ENCODE results near the gene EEIG2.

GRCh38 chr1:108573183-108573582, 13.3 kb downstream of the EEIG2 start:
- no peak for TF ChIP-seq CTCF (IDR thresholded peaks at IDR 0.05)
- no peak for TF ChIP-seq POLR2A (IDR thresholded peaks at IDR 0.05)
- TF ChIP-seq EP300 (IDR thresholded peaks at IDR 0.05) = no peak
